Measurements from ENCODE around the gene ARMC9.
"Not testable (repeated sequence)": the region's sequence is repeated elsewhere in the genome, so short reads cannot be mapped to it uniquely, and the experiment has no call there.

ARMC9 gene

DNA sequence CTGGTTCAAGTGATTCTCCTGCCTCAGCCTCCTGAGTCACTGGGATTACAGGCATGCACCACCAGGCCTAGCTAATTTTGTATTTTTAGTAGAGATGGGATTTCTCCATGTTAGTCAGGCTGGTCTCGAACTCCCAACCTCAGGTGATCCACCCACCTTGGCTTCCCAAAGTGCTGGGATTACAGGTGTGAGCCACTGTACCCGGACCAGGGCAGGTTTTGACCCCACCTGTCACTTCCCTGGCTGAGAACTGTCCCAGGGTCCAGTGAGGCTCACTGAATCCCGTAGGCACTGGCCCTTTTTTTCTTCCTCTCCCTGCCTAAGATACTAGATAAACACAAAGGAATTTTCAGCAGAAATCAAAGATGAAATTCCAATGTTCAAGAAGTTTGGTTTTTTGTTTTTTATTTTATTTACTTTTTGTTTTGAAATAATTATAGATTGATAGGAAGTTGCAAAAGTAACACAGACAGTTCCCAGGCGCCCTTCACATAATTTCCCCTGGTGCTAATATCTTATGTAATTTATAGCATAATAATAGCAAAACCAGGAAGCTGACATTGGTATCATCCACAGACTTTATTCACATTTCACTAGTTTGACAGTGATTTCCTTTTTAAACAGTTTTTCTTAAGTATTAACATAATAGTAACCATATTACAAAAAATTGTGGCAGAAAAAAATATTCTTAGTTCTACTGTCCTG is 144.7 kb downstream of the ARMC9 start:
- DNase-seq: no peak

DNA sequence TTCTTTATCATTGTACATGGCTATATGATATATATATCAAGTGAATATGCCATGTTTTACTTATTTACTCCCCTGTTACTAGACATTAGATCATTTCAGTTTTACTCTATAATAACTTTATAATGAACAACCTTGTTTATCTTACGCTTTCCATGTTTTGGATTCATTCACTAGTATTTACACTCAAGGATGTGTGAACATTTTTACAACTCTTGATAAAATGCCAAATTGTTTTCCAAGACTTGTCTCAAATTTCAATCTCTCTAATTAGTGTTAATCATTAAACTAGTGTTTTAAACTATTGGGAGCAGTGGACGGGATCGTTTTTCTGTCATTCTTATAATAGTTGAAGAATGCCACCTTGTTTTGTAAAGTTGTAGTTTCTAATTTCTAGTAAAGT is 145.6 kb downstream of the ARMC9 start:
- no peak for DNase-seq

DNA sequence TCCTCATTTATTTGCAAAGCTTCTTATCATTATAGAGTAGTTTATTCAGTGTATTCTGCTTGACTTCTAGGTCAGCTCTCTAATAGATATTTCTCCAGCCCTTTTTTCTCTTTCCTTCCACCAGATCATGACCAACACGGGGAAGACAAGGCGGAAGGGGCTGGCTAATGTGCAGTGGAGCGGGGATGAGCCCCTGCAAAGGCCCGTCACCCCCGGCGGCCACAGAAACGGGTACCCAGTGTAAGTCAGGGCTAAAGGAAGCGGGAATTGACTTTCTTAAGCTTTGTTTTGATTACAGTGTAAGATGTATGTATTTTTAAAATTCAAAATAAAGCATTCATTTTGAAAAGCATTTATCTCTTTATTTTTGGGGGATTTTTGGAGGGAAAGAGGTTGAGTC is 146.4 kb downstream of the ARMC9 start:
- no peak for DNase-seq

DNA sequence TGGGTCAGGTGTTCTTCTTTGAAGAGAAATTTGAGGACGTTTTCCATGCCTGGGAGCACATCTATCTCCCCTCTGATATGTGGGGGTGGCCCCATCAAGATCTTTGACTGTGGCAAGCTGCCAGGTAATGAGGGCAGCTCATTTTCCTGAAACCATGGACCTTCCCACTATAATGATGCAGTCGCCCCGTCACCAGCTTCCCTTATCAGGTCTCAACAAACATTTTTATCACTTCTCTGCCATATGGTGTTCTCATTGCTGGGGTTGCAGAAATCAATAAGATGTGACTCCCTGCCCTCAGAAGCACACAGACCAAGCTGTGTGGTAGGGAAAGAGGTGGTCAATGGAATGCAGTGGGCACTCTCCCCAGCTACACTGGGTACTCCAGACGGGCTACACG is 148.7 kb downstream of the ARMC9 start:
- no peak for DNase-seq

DNA sequence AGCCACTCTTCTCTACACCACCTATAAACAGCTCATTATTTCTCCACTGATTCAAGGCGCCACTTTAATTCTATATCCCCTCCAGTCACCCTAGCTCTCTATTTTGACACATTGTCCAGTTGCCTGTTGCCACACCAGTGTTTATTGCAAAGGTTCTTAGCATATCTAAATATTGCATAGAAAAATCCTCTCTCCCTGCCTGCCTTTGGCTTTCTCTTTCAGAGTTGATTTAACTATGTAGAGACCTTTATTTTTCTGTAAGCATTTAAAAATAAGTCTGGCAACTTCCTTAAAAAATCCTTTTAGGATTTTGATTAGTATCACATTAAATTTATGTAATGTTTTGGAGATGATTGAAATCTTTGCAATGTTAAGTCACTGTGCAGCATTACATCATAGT is 149.2 kb downstream of the ARMC9 start:
- DNase-seq: no peak

DNA sequence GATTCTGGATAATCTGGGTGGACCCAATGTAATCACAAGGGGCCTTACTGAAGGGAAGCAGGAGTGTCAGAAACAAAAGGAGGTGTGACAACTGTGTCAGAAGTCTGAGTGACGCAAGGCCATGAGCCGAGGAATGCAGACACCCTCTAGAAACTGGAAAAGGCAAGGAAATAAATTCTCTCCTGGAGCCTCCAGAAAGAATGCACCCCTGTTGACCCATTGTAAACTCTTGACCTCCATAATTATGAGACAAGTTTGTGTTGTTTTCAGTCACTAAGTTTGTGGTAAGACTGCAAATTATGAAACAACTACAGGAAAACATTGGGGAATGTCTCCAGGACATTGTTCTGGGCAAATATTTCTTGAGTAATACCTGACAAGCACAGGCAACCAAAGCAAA is 149.7 kb downstream of the ARMC9 start:
- no peak for DNase-seq

DNA sequence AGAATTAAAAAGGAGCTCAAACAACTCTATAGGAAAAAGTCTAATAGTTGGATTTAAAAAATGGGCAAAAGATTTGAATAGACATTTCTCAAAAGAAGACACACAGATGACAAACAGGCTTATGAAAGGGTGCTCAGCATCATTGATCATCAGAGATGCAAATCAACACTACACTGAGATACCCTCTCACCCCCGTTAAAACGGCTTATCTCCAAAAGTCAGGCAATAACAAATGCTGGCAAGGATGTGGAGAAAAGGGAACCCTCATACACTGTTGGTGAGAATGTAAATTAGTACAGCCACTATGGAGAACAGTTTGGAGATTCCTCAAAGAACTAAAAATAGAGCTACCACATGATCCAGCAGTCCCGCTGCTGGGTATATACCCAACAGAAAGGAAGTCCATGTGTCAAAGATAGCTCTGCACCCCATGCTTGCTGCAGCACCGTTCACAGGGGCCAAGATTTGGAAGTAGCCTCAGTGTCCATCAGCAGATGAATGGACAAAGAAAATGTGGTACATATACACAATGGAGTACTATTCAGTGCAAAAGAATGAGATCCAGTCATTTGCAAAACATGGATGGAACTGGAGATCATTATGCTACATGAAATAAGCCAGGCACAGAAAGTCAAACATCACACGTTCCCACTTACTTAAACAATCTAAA is 150.4 kb downstream of the ARMC9 start:
- DNase-seq: no peak

DNA sequence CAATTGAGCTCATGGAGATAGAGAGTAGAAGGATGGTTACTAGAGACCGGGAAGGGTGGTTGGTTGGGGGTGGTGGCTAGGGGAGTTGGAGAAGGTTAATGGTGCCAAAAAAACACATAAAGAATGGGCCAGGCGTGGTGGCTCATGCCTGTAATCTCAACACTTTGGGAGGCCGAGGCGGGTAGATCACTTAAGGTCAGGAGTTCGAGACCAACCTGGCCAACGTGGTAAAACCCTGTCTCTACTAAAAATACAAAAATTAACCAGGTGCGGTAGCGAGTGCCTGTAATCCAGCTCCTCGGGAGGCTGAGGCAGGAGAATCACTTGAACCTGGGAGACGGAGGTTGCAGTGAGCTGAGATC is 150.9 kb downstream of the ARMC9 start:
- DNase-seq: not testable (repeated sequence)

DNA sequence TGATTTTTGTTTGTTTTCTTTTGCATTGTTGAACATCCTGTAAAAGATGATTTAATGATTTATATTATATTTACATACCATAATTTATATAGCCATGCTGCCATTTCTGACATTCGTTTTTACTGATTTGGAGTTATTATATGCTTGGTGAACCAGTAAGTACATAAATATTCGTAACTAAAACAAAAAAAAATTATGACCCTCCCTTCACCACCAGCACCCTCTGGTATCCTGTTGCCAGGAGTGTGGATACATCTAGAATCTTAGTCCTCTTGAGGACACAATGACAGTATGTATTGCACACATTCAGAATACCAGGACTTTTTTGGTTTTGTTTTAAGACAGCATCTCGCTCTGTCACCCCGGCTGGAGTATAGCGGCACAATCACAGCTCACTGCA is 153.2 kb downstream of the ARMC9 start:
- DNase-seq: no peak

DNA sequence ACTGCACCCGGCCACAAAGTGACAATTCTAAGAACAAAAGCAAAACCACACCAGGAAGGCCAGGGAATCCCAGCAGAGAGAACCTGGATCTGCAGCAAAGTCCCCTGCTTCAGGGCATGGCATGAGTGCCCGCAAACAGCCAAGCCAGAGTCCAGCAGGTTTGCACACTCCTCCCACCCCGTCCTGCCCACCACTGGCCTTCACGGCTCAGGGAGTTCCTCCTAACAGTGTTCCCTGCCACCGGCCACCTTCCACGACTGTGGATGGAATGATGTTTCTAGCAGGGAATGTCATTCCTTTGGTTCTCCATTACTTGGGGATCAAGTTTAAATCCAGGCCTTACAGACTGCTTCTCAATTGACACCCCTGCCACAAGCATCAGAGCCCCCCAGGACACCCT is 155.0 kb downstream of the ARMC9 start:
- no peak for DNase-seq

DNA sequence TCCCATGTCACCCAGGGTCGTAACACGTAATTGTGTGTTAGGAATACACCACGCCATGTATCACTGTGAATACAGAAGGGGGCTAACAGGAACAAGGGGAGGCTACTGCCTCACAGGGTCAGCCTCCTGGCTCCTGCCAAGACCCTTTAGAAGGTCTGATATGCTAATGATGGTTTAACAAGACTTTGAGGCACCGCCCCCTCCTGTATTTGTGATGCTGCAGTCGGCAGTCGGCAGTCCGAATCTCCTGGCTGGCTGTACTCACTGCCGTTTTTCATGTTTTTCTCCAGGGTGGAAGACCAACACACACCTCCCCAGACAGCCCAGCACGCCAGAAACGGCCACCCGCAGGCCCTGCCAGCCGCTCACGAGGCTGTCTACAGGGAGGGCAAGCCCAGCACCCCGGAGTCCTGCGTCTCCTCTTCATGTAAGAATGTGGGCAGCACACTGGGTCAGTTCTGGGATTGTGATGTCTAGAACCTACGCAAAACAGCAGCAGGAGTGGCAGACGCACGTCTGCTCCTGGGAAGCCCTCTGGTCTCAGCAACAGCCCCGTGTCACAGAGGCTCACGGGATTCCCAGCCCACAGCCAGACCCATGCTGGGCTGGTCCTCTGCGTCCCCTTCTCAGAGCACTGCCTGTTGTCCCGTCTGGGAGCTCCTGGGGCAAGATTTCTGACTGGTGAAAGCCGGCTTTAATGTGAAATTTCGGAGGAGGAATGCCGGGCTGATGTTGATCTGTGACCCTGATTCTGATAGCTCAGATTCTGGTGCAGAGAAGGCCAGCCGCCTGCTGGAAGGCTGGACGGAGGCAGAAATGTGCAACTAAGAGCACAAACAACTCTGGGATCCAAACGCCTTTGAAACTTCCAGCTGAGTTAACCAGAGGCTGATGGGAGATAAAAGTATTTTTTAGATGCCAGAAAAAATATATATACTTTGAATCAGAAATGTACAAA is 157.4 kb downstream of the ARMC9 start:
- DNase-seq: no peak

DNA sequence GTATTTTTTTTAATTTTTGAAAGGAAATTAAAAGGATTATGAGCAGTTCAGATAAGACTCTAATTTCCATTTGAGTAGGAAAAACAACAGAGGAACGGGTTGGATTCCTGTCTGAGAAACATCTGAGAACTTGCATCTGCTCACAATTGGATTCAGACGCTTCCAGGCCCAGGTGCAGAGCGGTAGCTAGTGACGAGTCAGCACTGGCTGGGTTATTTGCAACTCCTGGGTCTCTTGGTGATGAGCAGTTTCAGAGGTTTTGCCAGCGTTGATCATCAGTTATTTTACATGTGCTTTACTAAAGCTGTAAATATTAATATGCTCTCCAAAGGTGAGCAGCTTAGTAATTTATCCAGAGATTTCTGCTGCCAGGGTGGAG is 158.0 kb downstream of the ARMC9 start:
- no peak for DNase-seq

DNA sequence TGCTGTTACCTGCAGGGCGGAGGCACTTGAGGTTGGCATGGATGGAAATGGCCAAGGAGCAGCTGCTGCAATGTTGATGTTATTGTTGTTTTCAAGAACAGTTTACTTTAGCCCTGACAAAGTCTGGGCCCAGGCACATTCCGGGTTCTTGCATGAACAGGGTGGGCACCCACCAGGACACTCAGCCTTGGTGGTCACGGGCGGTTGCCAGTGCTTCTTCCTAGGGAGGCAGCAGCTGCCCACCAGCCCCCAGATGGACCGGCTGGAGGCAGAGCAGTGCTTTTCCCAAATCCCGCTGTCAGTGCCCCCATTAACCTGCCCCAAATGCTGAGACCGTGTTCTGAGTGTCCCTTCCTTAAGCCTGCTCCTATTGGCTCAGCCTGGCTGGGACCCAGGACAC is 158.6 kb downstream of the ARMC9 start:
- DNase-seq: no peak

DNA sequence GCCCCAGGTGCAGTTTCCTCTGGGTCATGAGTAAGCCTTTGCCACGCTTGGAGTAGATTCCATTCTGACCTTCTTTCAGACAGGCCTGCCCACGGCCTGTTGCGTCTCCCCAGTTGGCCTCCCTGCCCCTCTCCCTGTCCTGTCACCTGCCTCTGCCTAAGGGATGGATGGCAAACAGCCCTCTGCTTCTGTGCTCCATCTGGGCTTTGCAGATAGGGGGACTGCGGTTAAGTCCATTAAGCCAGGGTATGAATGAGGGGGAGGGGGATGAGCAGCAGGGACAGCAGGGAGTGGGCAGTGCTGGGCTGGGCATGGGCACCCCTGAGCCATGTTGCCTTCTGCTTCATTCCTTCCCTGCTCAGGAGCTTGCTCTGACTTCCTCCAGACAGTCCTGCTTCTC is 159.5 kb downstream of the ARMC9 start:
- DNase-seq: no peak

DNA sequence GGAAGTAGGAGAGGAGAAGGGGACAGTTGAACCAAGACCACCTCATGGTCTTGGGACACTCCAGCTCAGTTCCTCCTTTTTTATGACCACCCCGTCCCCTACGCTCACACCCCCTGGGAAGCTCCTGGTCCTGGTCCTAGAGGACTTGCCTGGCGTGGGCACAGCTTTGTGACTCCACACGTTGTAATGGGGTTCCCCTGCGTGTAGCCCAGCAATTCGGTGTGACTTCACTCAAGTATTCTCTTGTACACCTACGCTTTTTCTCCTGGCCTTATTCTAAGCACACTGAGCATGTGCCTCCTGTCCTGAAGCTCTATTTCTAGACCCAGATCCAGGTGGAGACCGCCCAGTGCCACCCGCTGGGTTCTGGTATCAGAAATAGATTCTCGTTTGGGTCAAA is 161.0 kb downstream of the ARMC9 start:
- DNase-seq: no peak

DNA sequence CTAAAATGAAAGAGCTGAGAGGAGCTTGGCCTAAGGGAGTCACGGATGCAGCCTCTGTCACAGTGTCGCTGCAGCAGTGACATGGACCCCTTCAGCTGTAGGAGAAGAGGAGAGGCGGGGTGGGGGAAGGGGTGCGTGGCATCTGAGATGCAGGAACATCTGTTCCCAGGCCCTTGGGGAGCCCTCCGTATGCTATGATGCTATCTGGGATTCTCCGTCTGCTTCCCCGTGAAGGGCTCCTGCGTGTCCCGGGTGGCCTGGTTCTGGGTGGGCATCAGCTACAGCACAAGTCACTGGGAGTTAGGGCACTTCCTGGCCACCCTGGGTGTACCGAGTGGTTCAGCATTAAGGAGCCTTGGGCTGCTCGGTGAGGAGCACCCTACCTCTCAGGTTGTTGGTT is 161.5 kb downstream of the ARMC9 start:
- DNase-seq: no peak

DNA sequence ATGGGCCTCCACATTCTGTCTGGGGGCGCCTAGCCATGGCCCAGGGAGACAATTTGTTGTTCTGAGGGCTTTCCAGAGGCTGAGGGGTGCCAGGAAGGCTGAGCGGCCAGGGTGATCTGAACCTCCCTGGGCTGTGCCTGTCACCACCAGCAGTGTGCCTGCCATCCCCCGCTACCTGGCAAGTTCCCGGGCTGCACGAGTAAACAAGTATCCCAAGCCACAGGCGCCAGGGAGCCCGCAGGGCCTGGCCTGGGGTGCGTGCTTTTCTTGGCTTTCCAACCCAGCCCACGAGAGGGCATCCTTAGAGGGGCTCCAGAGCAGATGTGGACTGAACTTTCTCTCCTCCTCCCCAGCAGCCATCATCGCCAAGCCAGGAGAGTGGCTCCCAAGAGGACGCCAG is 162.0 kb downstream of the ARMC9 start:
- DNase-seq: no peak

DNA sequence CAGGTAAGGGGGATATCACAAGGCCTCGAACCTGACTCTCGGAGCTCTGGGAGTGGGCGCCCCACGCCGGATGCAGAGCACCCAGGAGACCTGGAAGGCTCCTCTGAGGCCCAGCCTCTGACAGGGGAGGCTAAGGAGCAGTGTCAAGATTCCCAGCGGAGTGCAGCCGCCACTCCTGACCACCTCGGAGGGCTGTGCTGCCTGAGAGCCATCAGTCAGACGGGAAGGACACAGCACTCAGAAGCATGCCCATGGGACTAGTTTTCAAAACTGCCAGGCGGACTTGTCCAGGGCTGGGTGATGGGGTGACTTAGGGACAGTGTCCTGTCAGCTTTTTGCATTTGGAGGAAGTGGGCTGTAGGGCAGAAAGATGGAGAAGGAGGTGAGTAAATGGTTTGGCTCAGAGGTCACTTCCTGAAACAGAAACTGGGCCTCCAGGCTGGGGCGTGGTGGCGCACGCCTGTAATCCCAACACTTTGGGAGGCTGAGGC is 162.5 kb downstream of the ARMC9 start:
- DNase-seq: no peak

DNA sequence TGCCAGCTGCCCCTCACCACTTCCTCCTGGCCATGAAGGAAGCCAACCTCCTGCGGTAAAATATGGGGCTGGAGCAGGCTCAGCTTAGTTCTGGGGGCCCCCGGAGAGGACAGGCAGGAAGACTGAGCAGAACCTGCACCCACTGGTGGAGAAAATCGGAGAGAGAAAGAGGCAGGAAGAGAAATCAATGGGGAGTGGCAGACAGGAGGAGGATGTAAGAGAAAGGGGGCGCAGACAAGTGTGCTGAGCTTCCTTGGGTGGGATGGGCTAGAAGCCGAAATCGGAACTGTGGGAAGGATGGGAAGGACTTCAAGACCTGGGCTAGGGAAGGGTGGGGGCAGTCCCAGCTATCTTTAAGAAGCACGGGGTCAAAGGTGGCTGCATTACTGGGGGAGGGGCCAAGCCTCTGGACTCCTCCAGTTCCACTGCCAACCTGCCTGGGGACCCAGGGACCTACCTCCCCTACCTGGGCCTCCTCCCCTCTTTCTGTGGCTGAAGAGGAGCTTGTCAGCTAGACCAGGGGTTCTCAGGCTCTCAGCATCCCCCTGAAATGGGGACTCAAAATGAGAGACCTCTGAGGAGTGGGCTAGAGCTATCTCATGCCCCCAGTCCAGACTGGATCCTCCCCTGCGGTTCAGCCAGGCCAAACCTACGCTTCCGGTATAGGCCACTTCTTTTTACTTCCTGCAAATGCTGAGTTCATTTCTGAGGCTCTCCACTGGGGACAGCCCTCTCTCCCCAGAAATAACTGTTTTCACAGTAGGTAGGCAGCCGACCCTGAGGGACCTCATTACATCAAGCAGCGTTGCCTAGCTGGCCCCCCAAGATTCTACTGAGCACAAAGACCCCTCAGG is 163.5 kb downstream of the ARMC9 start:
- no peak for DNase-seq

DNA sequence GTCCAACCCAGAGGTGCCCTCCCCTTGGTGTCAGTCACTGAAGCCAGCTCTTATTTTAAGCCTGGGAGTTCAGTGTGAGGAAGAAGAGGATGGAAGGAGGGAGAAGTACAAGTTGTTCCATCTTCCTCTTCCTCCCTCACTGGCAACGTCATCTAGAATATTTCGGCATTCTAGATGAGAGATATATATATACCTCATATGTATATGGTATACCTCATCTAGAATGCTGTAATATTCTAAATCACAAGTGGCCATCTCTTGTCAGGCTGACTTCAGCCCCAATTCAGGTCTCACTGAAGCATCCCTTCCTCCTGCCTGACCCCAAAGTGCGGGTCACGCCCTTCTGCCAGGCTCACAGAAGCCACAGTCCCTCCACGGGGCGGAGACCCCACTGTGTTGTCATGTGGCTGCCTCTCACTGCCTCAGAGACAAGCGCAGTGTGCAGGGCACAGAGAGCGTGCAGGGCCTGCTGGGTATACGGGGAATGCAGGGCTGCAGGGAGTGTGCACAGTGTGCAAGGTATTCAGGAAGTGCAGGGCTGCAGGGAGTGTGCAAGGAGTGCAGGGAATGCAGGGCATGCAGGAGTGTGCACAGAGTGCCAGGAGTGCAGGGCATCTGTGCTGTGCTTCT is 164.2 kb downstream of the ARMC9 start:
- DNase-seq: no peak

DNA sequence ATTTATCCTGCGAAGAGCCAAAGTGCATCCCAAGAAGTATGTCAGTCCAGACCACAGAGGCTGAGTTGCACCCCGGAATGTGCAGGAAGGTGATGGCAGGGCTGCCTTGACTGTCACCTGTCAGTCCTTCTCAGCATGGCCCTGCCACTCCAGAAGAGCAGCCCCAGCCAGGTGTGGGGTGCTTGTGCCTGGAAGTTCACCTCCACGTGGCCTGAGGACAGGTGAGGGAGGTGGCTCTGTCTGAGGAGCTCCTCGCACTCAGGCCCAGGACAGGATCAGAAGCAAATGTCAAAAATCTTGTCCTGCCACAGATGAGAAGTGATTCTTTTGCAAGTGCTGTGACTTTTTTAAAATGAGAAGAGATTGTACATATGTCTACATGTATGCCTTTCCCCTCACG is 165.6 kb downstream of the ARMC9 start:
- DNase-seq: no peak

All from amniotic stem cell (primary cell).